CD1c-positive myeloid dendritic cell (primary cell): ENCODE measurements around the gene UBALD2.
"Not testable (repeated sequence)": the region's sequence is repeated elsewhere in the genome, so short reads cannot be mapped to it uniquely, and the experiment has no call there.

Experiments
- DNase-seq: peaks from one replicate; pipeline ENCODE4 v3.0.0-alpha.2; 2016; ENCODE audit errors: extremely low spot score

Gene UBALD2

DNA sequence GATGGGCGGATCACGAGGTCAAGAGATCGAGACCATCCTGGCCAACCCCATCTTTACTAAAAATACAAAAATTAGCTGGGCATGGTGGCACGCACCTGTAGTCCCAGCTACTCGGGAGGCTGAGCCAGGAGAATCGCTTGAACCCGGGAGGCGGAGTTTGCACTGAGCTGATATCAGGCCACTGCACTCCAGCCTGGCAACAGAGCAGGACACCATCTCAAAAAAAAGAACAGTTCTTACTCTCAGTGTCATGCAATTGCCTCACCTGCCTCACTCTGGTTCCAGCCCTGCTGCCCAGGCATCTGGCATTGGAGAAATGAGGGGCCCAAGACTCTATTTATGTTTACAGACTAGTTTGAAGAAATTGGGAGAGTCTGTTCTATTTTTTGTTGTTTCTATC is 20.4 kb upstream of the UBALD2 start:
- DNase-seq: not testable (repeated sequence)

DNA sequence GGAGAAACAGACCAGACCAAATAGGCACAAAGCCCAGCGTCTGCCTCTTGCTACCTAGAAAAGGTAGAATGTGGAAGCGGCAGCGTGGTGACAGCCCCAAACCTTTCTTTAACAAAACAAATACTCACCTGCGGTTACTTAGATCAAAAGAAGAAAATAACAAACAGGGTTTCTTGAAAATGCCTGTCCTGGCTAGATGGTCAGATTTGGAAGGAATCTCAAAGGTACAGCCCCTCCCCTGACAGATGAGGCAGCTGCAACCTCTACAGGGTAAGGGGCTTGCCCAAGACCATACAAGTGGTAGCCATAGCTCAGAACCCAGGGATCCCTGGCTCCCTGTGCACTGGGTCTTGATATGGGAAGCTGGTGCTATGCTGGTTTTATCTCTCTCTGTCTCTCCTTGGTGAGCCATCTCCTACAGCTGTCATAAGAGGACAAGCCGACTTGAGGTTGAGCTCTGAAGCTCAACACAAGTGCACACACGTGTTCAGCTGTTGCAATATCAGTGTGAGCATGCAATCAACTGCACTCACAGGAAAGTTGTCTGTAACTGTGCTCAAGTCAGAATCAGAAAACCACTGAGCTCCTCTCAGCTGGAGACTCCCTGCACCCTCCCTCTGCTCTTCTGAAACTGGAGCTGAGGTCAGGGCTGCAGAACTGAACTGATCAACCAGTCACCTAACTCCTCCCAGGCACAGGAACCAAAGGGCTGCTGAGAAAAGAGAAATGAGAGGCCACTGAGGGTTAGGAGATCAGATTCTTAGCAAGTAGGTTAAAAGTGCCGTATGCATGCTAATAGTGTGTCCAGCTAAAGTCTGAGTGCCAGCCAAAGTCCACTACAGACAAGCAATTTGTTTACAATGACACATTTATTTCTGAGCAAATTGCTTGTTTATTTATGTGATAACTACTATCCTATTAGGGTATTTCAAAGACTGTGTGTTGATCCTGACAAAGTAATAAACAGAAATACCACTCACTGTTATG is 18.8 kb upstream of the UBALD2 start:
- DNase-seq: peak; percentile 86

DNA sequence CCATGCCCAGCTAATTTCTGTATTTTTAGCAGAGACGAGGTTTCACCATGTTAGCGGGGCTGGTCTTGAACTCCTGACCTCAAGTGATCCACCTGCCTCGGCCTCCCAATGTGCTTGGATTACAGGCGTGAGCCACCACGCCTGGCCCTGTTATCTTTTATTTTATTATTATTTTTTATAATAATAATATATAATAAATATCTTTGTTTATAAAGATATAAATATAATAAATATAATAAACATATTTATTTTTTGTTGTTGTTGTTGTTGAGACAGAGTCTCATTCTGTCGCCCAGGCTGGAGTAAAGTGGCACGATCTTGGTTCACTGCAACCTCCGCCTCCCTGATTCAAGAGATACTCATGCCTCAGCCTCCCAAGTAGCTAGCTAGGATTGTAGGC is 17.8 kb upstream of the UBALD2 start:
- no peak for DNase-seq

DNA sequence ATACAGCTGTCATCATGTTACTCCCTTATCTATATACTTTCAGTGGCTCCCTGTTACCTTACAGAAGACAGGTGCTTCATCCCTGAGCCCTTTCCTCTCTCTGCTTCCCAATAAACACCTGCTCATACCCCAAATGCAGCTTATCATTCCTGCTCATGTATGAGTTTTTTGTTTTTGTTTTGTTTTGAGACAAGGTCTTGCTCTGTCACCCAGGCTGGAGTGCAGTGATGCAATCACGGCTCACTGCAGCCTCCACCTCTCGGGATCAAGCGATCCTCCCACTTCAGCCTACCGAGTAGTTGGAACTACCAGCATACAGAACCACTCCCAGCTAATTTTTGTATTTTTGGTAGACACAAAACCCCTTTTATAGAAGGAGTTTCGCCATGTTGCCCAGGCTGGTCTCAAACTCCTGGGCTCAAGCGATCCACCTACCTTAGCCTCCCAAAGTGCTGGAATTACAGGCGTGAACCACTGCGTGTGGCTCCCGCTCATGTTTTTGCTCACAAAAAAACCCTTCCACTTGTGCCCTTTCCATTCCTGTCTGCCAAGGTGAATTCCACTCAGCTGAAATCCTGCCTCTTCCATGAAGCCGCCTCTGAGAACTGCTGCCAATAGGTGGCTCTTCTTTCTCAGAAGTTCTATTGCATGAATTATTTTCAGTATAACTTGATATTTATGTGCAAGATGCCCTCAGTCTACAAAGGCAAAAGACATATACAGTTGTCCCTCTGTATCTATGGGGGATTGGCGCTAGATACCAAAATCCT is 16.9 kb upstream of the UBALD2 start:
- DNase-seq: no peak

DNA sequence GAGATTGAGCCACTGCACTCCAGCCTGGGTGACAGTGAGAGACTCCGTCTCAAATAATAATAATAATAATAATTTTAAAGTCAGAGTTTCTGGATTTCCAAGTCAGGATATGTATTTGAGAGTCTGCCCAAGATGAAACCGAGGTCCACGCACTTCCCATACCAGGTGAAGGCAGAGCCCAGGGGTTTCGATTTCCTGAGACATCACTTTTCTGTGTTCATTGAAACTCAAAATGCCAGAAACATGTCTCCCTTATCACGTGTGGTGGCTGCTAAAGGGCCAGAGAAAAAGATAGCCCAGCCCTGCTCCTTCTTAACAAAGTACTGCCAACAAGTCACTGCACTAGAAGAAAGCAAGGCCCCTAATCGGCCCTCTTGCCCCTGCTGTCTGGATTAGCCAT is 15.0 kb upstream of the UBALD2 start:
- DNase-seq: no peak

DNA sequence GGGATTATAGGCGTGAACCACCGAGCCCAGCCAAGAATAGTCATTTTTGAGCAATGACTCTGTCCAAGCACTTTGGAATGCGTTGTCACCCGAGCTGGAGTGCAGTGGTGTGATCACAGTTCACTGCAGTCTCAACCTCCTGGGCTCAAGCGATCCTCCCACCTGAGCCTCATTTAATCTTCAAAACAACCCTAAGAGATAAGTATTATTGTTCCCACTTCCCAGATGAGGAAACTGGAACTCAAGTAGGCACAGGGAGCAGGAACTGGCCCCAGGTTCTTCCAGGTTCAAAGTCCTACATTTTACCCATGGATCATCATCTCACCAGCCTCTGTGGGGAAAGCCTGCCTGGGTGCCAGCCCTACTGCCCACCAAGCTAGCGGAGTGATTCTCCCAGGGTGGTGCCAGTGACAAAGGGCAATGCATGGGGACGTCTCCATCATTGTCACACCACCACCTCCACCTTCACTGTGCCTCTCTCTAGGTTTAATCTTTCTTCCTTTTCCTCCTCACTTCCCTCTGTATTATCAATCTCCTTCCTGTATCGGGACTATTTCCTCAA is 13.6 kb upstream of the UBALD2 start:
- no peak for DNase-seq

DNA sequence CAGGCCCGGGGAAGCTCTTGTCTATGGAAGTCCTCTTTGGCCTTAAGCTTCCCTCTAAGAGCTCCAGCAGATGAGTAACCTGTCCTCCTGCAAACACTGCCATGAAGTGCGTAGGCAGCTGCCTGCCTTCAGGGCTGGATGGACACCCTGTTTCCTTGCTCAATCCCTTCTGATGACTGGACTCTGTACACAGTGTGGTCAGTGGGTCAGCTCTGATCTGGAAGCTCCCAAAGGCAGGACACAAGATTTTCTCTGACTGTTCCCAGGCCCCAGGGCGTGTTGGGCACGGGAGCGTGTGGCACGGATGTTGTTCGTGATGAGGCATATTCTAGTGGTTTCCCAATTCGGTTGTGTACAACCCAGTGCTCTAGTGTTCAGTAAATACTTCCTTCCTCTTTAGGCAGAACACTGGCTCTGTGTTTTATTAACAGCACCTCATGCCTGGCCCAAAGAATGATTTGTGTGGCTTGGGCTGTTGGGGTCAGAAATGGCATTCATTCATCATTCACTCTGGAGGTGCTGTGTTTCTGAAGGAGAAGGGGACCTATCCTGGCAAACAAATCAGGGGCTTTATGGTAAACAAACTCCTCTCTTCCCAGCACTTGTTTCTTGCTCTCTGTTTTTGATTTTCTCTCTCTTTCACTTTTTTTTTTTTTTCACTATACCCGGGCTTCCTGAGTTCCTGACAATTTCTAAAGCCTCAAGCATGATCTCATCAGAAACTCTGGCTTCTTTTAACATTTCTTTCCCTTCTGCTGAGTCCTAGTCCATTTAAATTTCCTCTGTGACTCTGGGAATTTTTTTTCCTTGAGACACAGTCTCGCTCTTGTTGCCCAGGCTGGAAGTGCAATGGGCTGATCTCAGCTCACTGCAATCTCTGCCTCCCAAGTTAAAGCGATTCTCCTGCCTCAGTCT is 12.9 kb upstream of the UBALD2 start:
- DNase-seq: peak; percentile 94

DNA sequence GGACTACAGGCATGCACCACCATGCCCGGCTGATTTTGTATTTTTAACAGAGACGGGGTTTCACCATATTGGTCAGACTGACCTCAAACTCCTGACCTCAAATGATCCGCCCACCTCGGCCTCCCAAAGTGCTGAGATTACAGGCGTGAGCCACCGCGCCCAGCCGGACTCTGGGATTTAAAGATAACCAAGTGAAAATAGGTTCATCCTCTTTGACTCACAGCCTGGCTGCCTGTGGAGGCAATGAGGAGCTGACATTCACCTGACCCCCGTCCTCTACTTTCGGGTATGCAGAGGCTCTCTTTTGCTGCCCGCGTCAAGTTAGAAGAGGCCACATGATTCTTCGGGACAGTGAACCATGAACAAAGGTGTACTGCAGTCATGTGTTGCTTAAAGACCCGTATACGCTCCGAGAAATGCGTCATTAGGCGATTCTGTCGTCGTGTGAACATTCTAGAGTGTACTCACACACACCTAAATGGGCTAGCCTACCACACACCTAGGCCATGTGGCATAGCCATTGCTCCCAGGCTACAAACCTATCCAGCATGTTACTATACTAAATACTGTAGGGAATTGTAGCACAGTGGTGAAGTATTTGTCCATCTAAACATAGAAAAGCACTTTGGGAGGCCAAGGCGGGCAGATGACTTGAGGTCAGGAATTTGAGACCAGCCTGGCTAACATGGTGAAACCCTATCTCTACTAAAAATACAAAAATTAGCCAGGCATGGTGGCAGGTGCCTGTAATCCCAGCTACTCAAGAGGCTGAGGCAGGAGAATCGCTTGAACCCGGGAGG is 12.0 kb upstream of the UBALD2 start:
- DNase-seq: not testable (repeated sequence)

DNA sequence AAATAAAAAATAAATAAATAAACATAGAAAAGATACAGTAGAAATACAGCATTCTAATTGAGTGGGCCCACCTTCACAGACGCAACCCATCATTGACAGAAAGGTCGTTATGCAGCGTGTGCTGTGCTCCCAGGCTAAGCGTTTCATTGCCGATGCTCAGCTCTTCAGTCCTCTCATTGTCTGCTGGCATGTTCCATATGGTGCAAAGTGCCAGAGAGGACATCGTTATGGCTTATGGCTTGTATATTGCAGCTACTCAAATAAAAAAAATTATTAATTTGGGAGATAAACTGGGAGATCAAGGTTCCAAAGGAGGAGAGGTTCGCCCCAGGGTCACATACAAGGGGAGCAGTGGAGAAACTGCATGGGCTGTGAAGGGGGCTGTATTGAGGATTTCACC is 11.3 kb upstream of the UBALD2 start:
- no peak for DNase-seq

DNA sequence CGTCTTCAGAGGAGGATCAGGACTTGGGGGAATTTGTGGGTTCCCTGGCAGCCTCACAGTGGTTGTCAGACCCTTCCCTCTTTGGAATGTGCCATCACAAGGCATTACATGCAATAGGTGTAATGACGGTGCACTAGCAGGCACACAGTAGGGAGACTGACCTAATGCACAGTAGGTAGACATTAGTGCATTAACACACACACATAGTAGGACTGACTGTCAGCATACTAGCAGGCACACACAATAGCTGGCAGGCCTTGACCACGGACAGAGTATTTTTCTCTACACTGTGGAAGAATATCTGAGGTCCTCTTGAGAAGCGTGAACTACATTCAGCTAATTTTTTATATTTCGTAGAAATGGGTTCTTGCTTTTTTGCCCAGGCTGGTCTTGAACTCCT is 10.9 kb upstream of the UBALD2 start:
- DNase-seq: no peak

DNA sequence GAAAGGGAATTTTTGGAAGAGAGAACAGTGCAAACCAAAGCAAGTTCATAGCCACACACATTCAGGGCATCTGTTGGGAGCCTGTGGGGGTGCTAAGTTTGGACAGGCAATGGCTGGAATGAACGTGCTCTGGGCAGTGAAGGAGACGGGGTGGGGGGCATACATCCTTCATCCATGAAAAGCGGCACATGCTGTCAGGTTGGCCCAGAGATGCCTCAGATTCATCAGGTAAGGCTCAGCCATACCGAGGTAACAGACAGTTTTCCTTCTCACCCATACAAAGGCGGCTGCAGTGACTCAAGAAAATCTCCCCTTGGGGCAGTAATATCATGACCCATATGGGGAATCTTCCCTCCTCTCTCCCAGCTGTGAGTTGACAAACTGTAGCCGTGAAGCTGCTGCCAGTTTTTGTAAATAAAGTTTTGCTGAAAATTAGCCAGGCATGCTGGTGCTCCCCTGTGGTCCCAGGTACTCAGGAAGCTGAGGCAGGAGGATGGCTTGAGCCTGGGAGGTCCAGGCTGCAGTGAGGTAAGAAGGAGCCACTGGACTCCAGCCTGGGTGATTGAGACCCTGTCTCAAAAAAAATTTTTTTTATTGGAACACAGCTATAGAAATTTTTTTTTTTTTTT is 9.2 kb upstream of the UBALD2 start:
- no peak for DNase-seq

DNA sequence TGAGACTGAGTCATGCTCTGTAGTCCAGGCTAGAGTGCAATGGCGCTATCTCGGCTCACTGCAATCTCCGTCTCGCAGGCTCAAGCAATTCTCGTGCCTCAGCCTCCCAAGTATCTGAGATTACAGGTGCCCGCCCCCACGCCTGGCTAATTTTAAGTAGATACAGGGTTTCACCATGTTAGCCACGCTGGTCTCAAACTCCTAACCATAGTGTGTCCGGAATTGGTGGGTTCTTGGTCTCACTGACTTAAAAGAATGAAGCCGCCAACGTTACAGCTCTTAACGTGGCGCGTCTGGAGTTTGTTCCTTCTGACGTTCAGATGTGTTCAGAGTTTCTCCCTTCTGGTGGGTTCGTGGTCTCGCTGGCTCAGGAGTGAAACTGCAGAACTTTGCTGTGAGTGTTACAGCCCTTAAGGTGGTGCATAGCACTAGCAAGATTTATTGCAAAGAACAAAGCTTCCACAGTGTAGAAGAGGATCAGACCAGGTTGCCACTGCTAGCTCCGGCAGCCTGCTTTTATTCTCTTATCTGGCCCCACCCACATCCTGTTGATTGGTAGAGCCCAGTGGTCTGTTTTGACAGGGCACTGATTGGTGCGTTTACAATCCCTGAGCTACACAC is 8.6 kb upstream of the UBALD2 start:
- not testable (repeated sequence) for DNase-seq

DNA sequence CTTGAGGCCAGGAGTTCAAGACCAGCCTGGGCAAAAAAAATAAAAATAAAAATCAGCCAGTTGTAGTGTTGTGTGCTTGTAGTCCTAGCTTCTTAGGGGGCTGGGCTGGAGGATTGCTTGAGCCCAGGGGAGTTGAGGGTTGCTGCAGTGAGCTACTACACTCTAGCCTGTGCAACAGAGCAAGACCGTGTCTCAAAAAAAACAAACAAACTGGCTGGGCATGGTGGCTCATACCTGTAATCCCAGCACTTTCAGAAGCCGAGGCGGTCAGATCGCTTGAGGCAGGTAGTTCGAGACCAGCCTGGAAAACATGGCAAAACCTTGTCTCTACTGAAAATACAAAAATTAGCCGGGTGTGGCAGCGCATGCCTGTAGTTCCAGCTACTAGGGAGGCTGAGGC is 4.9 kb upstream of the UBALD2 start:
- no peak for DNase-seq

DNA sequence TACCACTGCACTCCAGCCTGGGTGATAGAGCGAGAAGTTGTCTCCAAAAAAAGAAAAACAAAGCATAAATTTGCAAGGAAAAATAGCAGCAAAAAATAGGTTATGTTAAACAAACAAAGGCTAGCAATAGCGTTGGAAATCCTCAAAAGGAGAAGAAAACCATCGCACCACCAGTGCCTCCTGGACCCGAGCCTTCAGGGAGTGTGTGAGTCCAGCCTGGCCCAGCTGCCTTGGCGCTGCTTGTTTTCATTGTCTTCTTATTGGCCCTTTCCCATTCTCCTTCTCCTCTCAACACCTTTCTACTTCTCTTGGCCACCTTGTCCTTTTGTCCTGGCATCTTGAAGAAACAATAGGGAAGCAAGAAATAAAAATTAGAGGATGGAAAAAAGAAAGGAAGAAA is 4.5 kb upstream of the UBALD2 start:
- DNase-seq: no peak

DNA sequence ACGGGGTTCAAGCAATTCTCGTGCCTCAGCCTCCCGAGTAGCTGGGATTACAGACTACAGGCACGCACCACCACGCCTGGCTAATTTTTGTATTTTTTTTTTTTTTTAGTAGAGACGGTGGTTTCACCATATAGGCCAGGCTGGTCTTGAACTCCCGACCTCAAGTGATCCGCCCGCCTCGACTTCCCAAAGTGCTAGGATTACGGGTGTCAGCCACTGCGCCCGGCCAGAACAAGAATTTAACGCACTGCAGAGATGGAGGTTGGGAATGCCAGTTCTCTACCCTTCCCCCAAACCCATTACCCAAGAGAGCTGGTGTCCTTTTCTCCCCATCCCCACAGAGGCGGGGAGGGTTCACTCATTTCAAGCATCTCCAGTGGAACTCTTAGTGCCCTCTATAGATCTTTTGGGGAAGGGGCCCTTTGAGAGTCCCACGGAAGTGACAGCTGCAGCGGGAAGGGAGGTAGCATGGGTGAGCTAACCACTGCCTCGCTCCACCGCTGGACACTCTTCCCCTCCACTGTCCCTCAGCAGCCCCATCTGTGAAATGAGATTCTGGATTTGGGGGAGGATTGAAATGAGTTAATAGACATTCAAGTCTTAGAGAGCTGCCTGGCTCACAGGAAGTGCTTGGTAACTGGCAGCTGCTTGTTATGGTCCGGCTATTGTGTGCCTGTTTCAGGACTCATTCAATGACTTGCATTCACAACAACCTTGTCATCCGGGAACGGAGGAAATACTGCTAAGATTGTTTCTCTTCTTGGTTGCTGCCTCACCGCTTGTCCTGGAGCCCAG is 3.5 kb upstream of the UBALD2 start:
- no peak for DNase-seq

DNA sequence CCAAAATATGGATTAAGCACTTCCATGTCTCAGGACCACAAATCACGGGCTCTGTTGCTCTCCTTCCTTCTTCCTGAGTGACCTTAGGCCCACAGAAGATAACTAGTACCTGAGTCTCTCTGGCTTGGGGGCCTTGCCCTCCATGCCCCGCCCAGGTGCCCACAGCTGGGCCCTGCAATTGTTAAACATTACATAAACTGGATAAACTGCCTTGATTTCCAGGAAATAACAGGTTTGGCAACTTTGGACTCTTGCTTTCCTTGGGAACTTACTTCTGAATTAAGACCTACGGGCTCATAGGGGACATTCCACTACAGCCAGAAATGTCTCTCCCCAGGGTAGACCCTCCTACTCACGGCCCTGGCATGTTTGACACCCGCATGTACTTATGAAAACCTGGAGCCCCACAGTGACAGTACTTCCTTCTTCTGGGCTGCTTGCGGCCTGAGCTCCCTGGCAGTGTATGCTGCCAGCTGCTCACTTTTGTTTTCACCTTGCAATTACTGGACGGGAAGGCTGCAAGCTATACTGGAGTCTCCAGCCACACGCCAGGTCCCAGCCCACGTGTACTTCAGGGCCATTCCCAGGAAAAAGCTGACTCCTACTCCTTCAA is 2.3 kb upstream of the UBALD2 start:
- DNase-seq: peak; percentile 80

DNA sequence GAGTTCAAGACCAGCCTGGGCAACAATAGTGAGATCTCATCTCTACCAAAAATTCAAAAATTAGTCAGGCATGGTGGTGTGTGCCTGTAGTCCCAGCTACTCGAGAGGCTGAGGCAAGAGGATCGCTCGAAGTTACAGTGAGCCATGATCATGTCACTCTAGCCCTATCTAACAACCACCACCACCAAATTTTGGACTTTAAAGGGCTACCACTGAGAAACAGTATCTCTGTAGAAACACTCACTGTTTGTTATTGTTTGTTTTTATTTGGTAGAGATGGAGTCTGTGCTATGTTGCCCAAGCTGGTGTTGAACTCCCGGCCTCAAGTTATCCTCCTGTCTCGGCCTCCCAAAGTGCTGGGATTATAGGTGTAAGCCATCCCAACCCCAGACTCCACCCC is 1.3 kb upstream of the UBALD2 start:
- DNase-seq: no peak

DNA sequence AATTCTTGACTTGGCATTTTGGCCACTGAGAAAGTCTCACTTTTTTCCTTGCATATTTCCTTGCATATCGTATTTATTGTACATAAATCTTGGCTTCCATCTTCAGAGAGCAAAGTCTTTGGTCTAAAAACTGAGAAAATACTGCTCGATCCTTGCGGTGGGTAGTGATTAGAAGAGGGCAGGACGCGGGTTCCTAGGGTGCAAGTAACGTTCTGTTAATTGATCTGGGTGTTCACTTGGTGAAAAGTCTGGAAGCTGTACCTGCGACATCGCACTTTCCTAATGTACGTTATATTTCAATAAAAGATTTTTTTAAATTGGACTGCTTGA is 758 bp upstream of the UBALD2 start:
- no peak for DNase-seq
